ENCODE results near the gene CHCHD6.

DNA sequence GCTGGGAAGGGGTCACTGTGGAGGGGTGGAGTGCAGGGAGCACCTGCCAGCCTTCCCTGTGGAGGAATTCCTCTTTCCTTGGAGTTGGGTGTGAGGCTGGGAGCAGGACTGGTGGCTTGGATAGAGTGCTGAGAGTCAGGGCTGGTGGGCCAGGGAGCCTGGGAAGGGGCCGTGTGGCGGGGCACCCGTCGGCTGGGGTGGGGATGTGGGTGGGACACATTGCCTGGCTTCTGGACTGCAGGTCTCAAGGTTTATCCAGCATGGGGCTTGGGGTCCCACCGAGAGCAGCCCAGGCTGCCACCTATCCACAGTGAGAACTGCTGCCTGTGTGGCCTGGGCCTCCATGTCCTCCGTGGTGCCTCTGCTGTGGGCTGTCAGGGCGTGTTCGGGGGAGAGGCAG is 283.6 kb downstream of the CHCHD6 start:
- TF ChIP-seq, protein P1, sequence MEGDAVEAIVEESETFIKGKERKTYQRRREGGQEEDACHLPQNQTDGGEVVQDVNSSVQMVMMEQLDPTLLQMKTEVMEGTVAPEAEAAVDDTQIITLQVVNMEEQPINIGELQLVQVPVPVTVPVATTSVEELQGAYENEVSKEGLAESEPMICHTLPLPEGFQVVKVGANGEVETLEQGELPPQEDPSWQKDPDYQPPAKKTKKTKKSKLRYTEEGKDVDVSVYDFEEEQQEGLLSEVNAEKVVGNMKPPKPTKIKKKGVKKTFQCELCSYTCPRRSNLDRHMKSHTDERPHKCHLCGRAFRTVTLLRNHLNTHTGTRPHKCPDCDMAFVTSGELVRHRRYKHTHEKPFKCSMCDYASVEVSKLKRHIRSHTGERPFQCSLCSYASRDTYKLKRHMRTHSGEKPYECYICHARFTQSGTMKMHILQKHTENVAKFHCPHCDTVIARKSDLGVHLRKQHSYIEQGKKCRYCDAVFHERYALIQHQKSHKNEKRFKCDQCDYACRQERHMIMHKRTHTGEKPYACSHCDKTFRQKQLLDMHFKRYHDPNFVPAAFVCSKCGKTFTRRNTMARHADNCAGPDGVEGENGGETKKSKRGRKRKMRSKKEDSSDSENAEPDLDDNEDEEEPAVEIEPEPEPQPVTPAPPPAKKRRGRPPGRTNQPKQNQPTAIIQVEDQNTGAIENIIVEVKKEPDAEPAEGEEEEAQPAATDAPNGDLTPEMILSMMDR (IDR thresholded peaks at IDR 0.05): no peak
- TF ChIP-seq POLR2A (IDR thresholded peaks at IDR 0.05): no peak
